Skeletal muscle tissue (tissue), 4 donors: Measurements from ENCODE around the gene CHKA. TPM values are rescaled to one million over a fixed set of nuclear protein-coding genes. Genes with fewer than 3 reads are reported as not detected.

ENCODE experiments used
- H3K27ac ChIP-seq: one replicate; pipeline ENCODE4 v1.7.0; 2013; ENCODE audit warnings: mild to moderate bottlenecking, low read depth, low read length, inconsistent platforms
- H3K27me3 ChIP-seq, 3 donors: one replicate each; pipeline ENCODE4 v1.7.0; 2013; ENCODE audit warnings: low read length in 3 of 3; ENCODE audit not compliant: control insufficient read depth in 3 of 3, insufficient read depth in 3 of 3
- H3K36me3 ChIP-seq, 3 donors: one replicate each; pipeline ENCODE4 v1.7.0; 2013; ENCODE audit warnings: low read length in 3 of 3; ENCODE audit not compliant: control insufficient read depth in 3 of 3, insufficient read depth in 3 of 3
- H3K4me1 ChIP-seq, 3 donors: one replicate each; pipeline ENCODE4 v1.7.0; 2013; ENCODE audit warnings: low read length in 3 of 3, mild to moderate bottlenecking in 3 of 3; ENCODE audit not compliant: control insufficient read depth in 3 of 3, insufficient read depth in 3 of 3
- H3K4me3 ChIP-seq, 3 donors: one replicate each; pipeline ENCODE4 v1.7.0; 2013; ENCODE audit warnings: low read length in 3 of 3
- H3K9ac ChIP-seq, 3 donors: one replicate each; pipeline ENCODE4 v1.7.0; 2013; ENCODE audit warnings: low read length in 3 of 3, mild to moderate bottlenecking in 3 of 3, moderate library complexity in 2 of 3, low read depth in 1 of 3
- H3K9me3 ChIP-seq, 3 donors: one replicate each; pipeline ENCODE4 v1.7.0; 2013; ENCODE audit warnings: low read length in 3 of 3; ENCODE audit not compliant: control insufficient read depth in 3 of 3
- total RNA-seq: library from RNA; depleted of rRNA; stranded (reverse); fragments of >200 nt; gene quantifications from one replicate; pipeline ENCODE4 v1.2.3, GENCODE V29; 2014
- donor health status: Osteomylitis.

CHKA gene
- total RNA-seq, 1 donor from 2014 or later: 8.9 TPM

- Histone ChIP-seq H3K27ac (no peak overlapping the region), H3K9me3 (no peaks in the 10 kb centered on the region), H3K27me3 (no peaks in the 10 kb centered on the region), H3K4me3 (no peak overlapping the region), H3K36me3 (peaks cover 27 to 33% (median 31%) of the 10 kb centered on the region in 3 donors), H3K4me1 (no peaks in the 10 kb centered on the region), H3K9ac (no peak overlapping the region)
Observed at GRCh38 chr11:68061508-68061907, 59.7 kb downstream of the CHKA start.

GRCh38 chr11:68057807-68058206, 63.4 kb downstream of the CHKA start:
- Histone ChIP-seq H3K36me3 (peaks cover 16 to 22% (median 19%) of the 10 kb centered on the region in 3 donors), H3K4me3 (no peak overlapping the region), H3K27me3 (no peaks in the 10 kb centered on the region), H3K4me1 (no peaks in the 10 kb centered on the region), H3K27ac (no peak overlapping the region), H3K9ac (no peak overlapping the region), H3K9me3 (no peaks in the 10 kb centered on the region)

GRCh38 chr11:68056317-68057285, 64.6 kb downstream of the CHKA start:
- H3K9ac ChIP-seq: no peak overlapping the region
- no peaks in the 10 kb centered on the region for H3K27me3 ChIP-seq
- H3K4me1 ChIP-seq: no peaks in the 10 kb centered on the region
- H3K4me3 ChIP-seq: no peak overlapping the region
- H3K27ac ChIP-seq: no peak overlapping the region
- peaks cover 11 to 15% (median 12%) of the 10 kb centered on the region in 3 donors for H3K36me3 ChIP-seq
- no peaks in the 10 kb centered on the region for H3K9me3 ChIP-seq

- Histone ChIP-seq H3K27me3 (no peaks in the 10 kb centered on the region), H3K4me1 (no peaks in the 10 kb centered on the region), H3K9me3 (no peaks in the 10 kb centered on the region), H3K4me3 (no peak overlapping the region), H3K27ac (no peak overlapping the region), H3K9ac (no peak overlapping the region), H3K36me3 (peaks cover 9 to 11% (median 10%) of the 10 kb centered on the region in 3 donors)
Observed at GRCh38 chr11:68053981-68054812, 67.0 kb downstream of the CHKA start.

- H3K36me3 ChIP-seq: peaks cover 8 to 11% (median 10%) of the 10 kb centered on the region in 3 donors
Observed at GRCh38 chr11:68053117-68053516, 68.1 kb downstream of the CHKA start.

GRCh38 chr11:68052137-68052873, 68.9 kb downstream of the CHKA start:
- no peak overlapping the region for H3K4me3 ChIP-seq
- H3K9ac ChIP-seq: no peak overlapping the region
- no peaks in the 10 kb centered on the region for H3K4me1 ChIP-seq
- no peak overlapping the region for H3K27ac ChIP-seq
- H3K9me3 ChIP-seq: no peaks in the 10 kb centered on the region
- H3K27me3 ChIP-seq: no peaks in the 10 kb centered on the region
- H3K36me3 ChIP-seq: peaks cover 8 to 13% (median 12%) of the 10 kb centered on the region in 3 donors

More at GRCh38 chr11:68053117-68053516, 68.1 kb downstream of the CHKA start:
- no peak overlapping the region for H3K9ac ChIP-seq
- H3K27ac ChIP-seq: no peak overlapping the region
- no peaks in the 10 kb centered on the region for H3K27me3 ChIP-seq
- no peaks in the 10 kb centered on the region for H3K4me1 ChIP-seq
- no peak overlapping the region for H3K4me3 ChIP-seq
- no peaks in the 10 kb centered on the region for H3K9me3 ChIP-seq

GRCh38 chr11:68051191-68052136, 69.7 kb downstream of the CHKA start:
- H3K4me3 ChIP-seq: no peak overlapping the region
- no peaks in the 10 kb centered on the region for H3K27me3 ChIP-seq
- H3K27ac ChIP-seq: no peak overlapping the region
- H3K36me3 ChIP-seq: peaks cover 8 to 13% (median 12%) of the 10 kb centered on the region in 3 donors
- no peaks in the 10 kb centered on the region for H3K9me3 ChIP-seq
- no peak overlapping the region for H3K9ac ChIP-seq
- no peaks in the 10 kb centered on the region for H3K4me1 ChIP-seq

- Histone ChIP-seq H3K36me3 (peaks cover 8 to 13% (median 12%) of the 10 kb centered on the region in 3 donors), H3K4me3 (no peak overlapping the region), H3K27ac (no peak overlapping the region), H3K27me3 (no peaks in the 10 kb centered on the region), H3K4me1 (no peaks in the 10 kb centered on the region), H3K9me3 (no peaks in the 10 kb centered on the region), H3K9ac (no peak overlapping the region)
Observed at GRCh38 chr11:68050371-68050841, 70.8 kb downstream of the CHKA start.
